SK-N-SH (cell line): ENCODE data around the gene CYYR1. TPM values are rescaled to one million over a fixed set of nuclear protein-coding genes. Genes with fewer than 3 reads are reported as not detected.

Experiments used
- CTCF ChIA-PET: fragments of 300-600, 350-600 bp; formaldehyde crosslinking; extraction: SDS; loops from one replicate; lab custom pipeline; 2021; lab: Yijun Ruan, JAX
- POLR2A ChIA-PET: fragments of 350-600 bp; sonication (Branson Sonifier 250); formaldehyde crosslinking; extraction: SDS; loops from one replicate; lab custom pipeline; 2020; ENCODE audit warnings: antibody characterized with exemption, inconsistent platforms; lab: Yijun Ruan, JAX
- DNase-seq: peaks from one replicate; pipeline ENCODE4 v3.0.0; 2012
- H2AFZ ChIP-seq: fragments of 200-600 bp; sonication (generic); 2 replicates; pipeline ENCODE4 v1.8.1; 2016; ENCODE audit warnings: antibody characterized with exemption, mild to moderate bottlenecking, low read depth
- H3F3A ChIP-seq: fragments of 200-600 bp; sonication (generic); replicated peaks from 2 replicates; pipeline ENCODE3; 2016; ENCODE audit warnings: antibody characterized with exemption, mild to moderate bottlenecking; ENCODE audit not compliant: insufficient read depth
- H3K27ac ChIP-seq, 2 experiments: fragments of 200-500 bp in 1 of 2; fragments of 200-600 bp in 1 of 2; sonication (Bioruptor generic) in 1 of 2; sonication (generic), shearing (Covaris generic) in 1 of 2; 2 replicates each; pipeline versions ENCODE4 v1.5.1 to v1.6.1; 2014 to 2016; ENCODE audit warnings: low read depth in 2 of 2, inconsistent platforms in 1 of 2, low read length in 1 of 2, mild to moderate bottlenecking in 1 of 2, mixed read lengths in 1 of 2
- H3K27me3 ChIP-seq: fragments of 200-600 bp; sonication (generic), shearing (Covaris generic); 2 replicates; pipeline ENCODE4 v1.6.1; 2016; ENCODE audit warnings: mixed run types; ENCODE audit not compliant: insufficient read depth
- H3K36me3 ChIP-seq, 2 experiments: fragments of 200-500 bp in 1 of 2; fragments of 200-600 bp in 1 of 2; sonication (Bioruptor generic) in 1 of 2; sonication (generic) in 1 of 2; replicated peaks in 1 of 2; 2 replicates each; pipeline versions ENCODE3 to v1.5.1; 2014 to 2016; ENCODE audit warnings: low read length in 1 of 2, mild to moderate bottlenecking in 1 of 2; ENCODE audit not compliant: insufficient read depth in 2 of 2, control insufficient read depth in 1 of 2
- H3K4me1 ChIP-seq, 2 experiments: fragments of 200-500 bp in 1 of 2; fragments of 200-600 bp in 1 of 2; sonication (Bioruptor generic) in 1 of 2; sonication (generic), shearing (Covaris generic) in 1 of 2; 2 replicates each; pipeline versions ENCODE4 v1.5.1 to v1.6.1; 2014 to 2016; ENCODE audit warnings: low read depth in 1 of 2, low read length in 1 of 2, mixed run types in 1 of 2; ENCODE audit not compliant: insufficient read depth in 2 of 2, control insufficient read depth in 1 of 2
- H3K4me2 ChIP-seq: fragments of 200-600 bp; sonication (generic), shearing (Covaris generic); 2 replicates; pipeline ENCODE4 v1.6.1; 2017; ENCODE audit warnings: mixed run types
- H3K4me3 ChIP-seq, 2 experiments: fragments of 200-500 bp in 1 of 2; fragments of 200-600 bp in 1 of 2; sonication (Bioruptor generic) in 1 of 2; sonication (generic), shearing (Covaris generic) in 1 of 2; 2 replicates each; pipeline versions ENCODE4 v1.5.1 to v1.8.1; 2014 to 2016; ENCODE audit warnings: low read depth in 2 of 2, inconsistent platforms in 1 of 2, low read length in 1 of 2, mild to moderate bottlenecking in 1 of 2, mixed read lengths in 1 of 2, moderate library complexity in 1 of 2
- H3K79me2 ChIP-seq: fragments of 200-600 bp; sonication (generic); 2 replicates; pipeline ENCODE4 v1.8.1; 2017; ENCODE audit warnings: mild to moderate bottlenecking; ENCODE audit not compliant: insufficient read depth
- H3K9ac ChIP-seq: fragments of 200-600 bp; sonication (generic); 2 replicates; pipeline ENCODE4 v1.6.1; 2017; ENCODE audit warnings: mixed run types
- H3K9me2 ChIP-seq: fragments of 200-600 bp; sonication (generic); 2 replicates; pipeline ENCODE4 v1.6.1; 2017; ENCODE audit warnings: mixed run types
- H3K9me3 ChIP-seq: fragments of 200-600 bp; sonication (generic); 2 replicates; pipeline ENCODE4 v1.6.1; 2017; ENCODE audit warnings: mixed run types, mild to moderate bottlenecking, moderate library complexity
- H4K20me1 ChIP-seq: fragments of 200-600 bp; sonication (generic); 2 replicates; pipeline ENCODE4 v1.6.1; 2017; ENCODE audit warnings: mild to moderate bottlenecking, mixed run types; ENCODE audit not compliant: insufficient read depth
- ELF1 ChIP-seq: IDR thresholded peaks from 2 replicates; pipeline ENCODE4 v1.4.0; 2012
- EP300 ChIP-seq, 2 experiments: IDR thresholded peaks; 2 replicates each; pipeline versions ENCODE4 v1.4.0 to v1.6.1; 2012; ENCODE audit warnings: borderline replicate concordance in 1 of 2, low read depth in 1 of 2, low read length in 1 of 2
- EZH2phosphoT487 ChIP-seq: fragments of 200-600 bp; sonication (generic); IDR thresholded peaks from 2 replicates; pipeline ENCODE4 v1.6.1; 2017; ENCODE audit warnings: low read depth, mixed run types, mild to moderate bottlenecking, antibody characterized with exemption, moderate library complexity, borderline replicate concordance
- FOSL2 ChIP-seq: IDR thresholded peaks from 2 replicates; pipeline ENCODE4 v1.4.0; 2012; ENCODE audit warnings: low read depth, mild to moderate bottlenecking, moderate library complexity, borderline replicate concordance
- FOXJ3 ChIP-seq: sonication (generic); formaldehyde crosslinking; IDR thresholded peaks from 2 replicates; pipeline ENCODE4 v1.5.1; 2020; ENCODE audit warnings: mild to moderate bottlenecking, missing genetic modification reagents
- FOXM1 ChIP-seq: IDR thresholded peaks from 2 replicates; pipeline ENCODE4 v1.4.0; 2012; ENCODE audit warnings: low read depth, mild to moderate bottlenecking
- GATA2 ChIP-seq: sonication (generic); formaldehyde crosslinking; IDR thresholded peaks from 2 replicates; pipeline ENCODE4 v1.5.0; 2020; ENCODE audit warnings: mild to moderate bottlenecking, missing genetic modification reagents
- JUND ChIP-seq: IDR thresholded peaks from 2 replicates; pipeline ENCODE4 v1.4.0; 2012
- MEF2A ChIP-seq: IDR thresholded peaks from 2 replicates; pipeline ENCODE4 v1.4.0; 2012; ENCODE audit warnings: low read depth, borderline replicate concordance
- MXI1 ChIP-seq: IDR thresholded peaks from 2 replicates; pipeline ENCODE4 v1.6.1; 2012; ENCODE audit warnings: mild to moderate bottlenecking, low read depth, low read length, improper control_type of control experiment
- NRF1 ChIP-seq: IDR thresholded peaks from 2 replicates; pipeline ENCODE4 v1.6.1; 2012; ENCODE audit warnings: low read depth, mild to moderate bottlenecking, low read length
- RAD21 ChIP-seq: IDR thresholded peaks from 2 replicates; pipeline ENCODE4 v1.6.1; 2012; ENCODE audit warnings: mild to moderate bottlenecking, low read length
- RCOR1 ChIP-seq: fragments of 150-350 bp; IDR thresholded peaks from 2 replicates; pipeline ENCODE4 v1.6.1; 2017; ENCODE audit warnings: antibody characterized with exemption, low read length
- RFX5 ChIP-seq: IDR thresholded peaks from 2 replicates; pipeline ENCODE4 v1.6.1; 2012; ENCODE audit warnings: mild to moderate bottlenecking, improper control_type of control experiment, low read length
- SIN3A ChIP-seq: IDR thresholded peaks from 2 replicates; pipeline ENCODE4 v1.6.1; 2012; ENCODE audit warnings: low read depth, mild to moderate bottlenecking, low read length, moderate library complexity, borderline replicate concordance
- SMC3 ChIP-seq: IDR thresholded peaks from 2 replicates; pipeline ENCODE4 v1.6.1; 2012; ENCODE audit warnings: low read depth, low read length, improper control_type of control experiment
- YY1 ChIP-seq: IDR thresholded peaks from 2 replicates; pipeline ENCODE4 v1.4.0; 2012; ENCODE audit warnings: low read depth, mild to moderate bottlenecking
- WGBS: methylation state at CpG from one replicate; pipeline ENCODE4 v1.1.6; 2017; ENCODE audit warnings: low lambda C conversion rate; 5-methylcytosine and 5-hydroxymethylcytosine counted together
- polyA plus RNA-seq, 3 experiments: library from polyadenylated mRNA; depleted of rRNA; stranded (reverse); fragments of >200 nt; gene quantifications; 2 replicates each; pipeline ENCODE4 v1.2.3, GENCODE V29; 2012
- TF ChIP-seq, protein P1 (sequence below): IDR thresholded peaks from 2 replicates; pipeline ENCODE4 v1.4.0; 2012; ENCODE audit warnings: low read depth, borderline replicate concordance
- TF ChIP-seq, protein P2 (sequence below): fragments of 200-600 bp; sonication (generic); IDR thresholded peaks from 2 replicates; pipeline ENCODE4 v1.6.1; 2017; ENCODE audit warnings: antibody characterized with exemption, mild to moderate bottlenecking, moderate library complexity
- TF ChIP-seq, protein P3 (sequence below): IDR thresholded peaks from 2 replicates; pipeline ENCODE4 v1.4.0; 2012; ENCODE audit warnings: low read depth, borderline replicate concordance
- TF ChIP-seq, protein P4 (sequence below): fragments of 150-350 bp; IDR thresholded peaks from 2 replicates; pipeline ENCODE4 v1.6.1; 2017; ENCODE audit warnings: antibody characterized with exemption, low read length, low read depth, borderline replicate concordance

Gene CYYR1
- polyA plus RNA-seq, 1 of the 3 experiments (the other 2 are of a cell fraction) = not detected

DNA sequence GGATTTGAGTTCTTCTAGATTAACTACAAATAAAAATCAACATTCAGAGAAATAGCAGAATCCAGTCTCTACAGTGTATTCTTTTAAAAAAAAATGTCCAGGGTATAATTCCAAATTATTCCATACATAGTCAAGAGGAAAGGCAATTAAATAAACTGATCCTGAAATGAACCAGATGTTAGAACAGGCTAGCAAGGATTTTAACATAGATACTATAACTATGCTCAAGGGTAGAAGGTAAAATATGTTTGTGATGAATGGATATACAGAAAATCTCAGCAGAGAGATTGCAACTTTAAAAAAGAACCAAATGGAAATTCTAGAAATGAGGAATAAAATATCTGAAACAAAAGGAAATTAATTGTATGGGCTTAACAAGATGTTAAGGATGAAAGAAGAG is 32.4 kb downstream of the CYYR1 start:
- Histone ChIP-seq H3F3A (no peaks in the 10 kb centered on the region), H3K9me3 (no peaks in the 10 kb centered on the region), H4K20me1 (no peaks in the 10 kb centered on the region), H3K4me1 (no peaks in the 10 kb centered on the region; a peak in 2 of 4 replicates), H3K79me2 (no peaks in the 10 kb centered on the region), H3K27me3 (no peaks in the 10 kb centered on the region), H3K4me3 (no peak overlapping the region), H3K27ac (no peak overlapping the region), H3K4me2 (no peak overlapping the region), H3K36me3 (no peaks in the 10 kb centered on the region), H3K9me2 (no peaks in the 10 kb centered on the region), H3K9ac (no peak overlapping the region), H2AFZ (no peak overlapping the region)
- ChIA-PET POLR2A (no interaction called here), CTCF (interaction anchor here (1.2 kb wide), 1 partner anchor 177 kb away, joined by 3 read pairs; no protein-coding TSS in a partner anchor)
- DNase-seq = peak; percentile 22
- TF ChIP-seq RAD21 = 0 out of 2 replicates have a peak, but pooled peaks have one; percentile 3
- TF ChIP-seq GATA2 (CRISPR knock-in tag) = 0 out of 2 replicates have a peak, but pooled peaks have one; percentile 51
- TF ChIP-seq EP300 (IDR thresholded peaks at IDR 0.05; ENCODE audit: borderline replicate concordance in 1 of 2, low read depth in 1 of 2, low read length in 1 of 2) = peak in 1 of 2 experiments; percentile 31; a peak in 1 of 4 replicates
- no peak for TF ChIP-seq RFX5

DNA sequence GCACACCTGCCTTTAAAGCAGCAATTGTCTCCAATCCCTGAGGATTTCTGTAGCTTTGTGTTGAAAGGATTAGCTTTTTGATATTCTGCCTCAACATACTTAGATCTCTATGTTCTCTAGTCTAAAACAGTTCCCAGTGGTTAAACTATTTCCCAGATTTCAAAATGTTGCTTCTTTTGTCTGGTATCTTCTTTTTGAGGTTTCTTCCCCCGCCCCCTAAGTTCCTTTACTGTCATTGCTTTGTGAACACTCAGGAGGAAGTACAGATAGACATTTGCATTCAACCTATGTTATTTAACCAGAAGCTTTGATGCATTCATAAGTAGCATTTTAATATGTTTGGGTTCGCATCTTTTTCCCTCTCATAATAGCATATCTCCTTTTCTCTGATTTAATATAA is 33.5 kb downstream of the CYYR1 start:
- Histone ChIP-seq H3K4me2 (no peak overlapping the region), H3K9me2 (no peaks in the 10 kb centered on the region), H4K20me1 (no peaks in the 10 kb centered on the region), H3K27me3 (no peaks in the 10 kb centered on the region), H2AFZ (no peak overlapping the region), H3K79me2 (no peaks in the 10 kb centered on the region), H3K9me3 (no peaks in the 10 kb centered on the region), H3K27ac (no peak overlapping the region), H3K4me1 (no peaks in the 10 kb centered on the region; a peak in 2 of 4 replicates), H3K9ac (no peak overlapping the region), H3F3A (no peaks in the 10 kb centered on the region), H3K36me3 (no peaks in the 10 kb centered on the region), H3K4me3 (no peak overlapping the region)
- WGBS = 26% methylated on average over 2 of the region's 2 CpGs
- CTCF ChIA-PET = interaction anchor here (1.2 kb wide), 1 partner anchor 178 kb away, joined by 3 read pairs; no protein-coding TSS in a partner anchor
- POLR2A ChIA-PET = no interaction called here
- TF ChIP-seq, protein P1, sequence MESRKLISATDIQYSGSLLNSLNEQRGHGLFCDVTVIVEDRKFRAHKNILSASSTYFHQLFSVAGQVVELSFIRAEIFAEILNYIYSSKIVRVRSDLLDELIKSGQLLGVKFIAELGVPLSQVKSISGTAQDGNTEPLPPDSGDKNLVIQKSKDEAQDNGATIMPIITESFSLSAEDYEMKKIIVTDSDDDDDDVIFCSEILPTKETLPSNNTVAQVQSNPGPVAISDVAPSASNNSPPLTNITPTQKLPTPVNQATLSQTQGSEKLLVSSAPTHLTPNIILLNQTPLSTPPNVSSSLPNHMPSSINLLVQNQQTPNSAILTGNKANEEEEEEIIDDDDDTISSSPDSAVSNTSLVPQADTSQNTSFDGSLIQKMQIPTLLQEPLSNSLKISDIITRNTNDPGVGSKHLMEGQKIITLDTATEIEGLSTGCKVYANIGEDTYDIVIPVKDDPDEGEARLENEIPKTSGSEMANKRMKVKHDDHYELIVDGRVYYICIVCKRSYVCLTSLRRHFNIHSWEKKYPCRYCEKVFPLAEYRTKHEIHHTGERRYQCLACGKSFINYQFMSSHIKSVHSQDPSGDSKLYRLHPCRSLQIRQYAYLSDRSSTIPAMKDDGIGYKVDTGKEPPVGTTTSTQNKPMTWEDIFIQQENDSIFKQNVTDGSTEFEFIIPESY = no peak
- no peak for TF ChIP-seq MXI1
- no peak for TF ChIP-seq ELF1
- TF ChIP-seq, protein P2, sequence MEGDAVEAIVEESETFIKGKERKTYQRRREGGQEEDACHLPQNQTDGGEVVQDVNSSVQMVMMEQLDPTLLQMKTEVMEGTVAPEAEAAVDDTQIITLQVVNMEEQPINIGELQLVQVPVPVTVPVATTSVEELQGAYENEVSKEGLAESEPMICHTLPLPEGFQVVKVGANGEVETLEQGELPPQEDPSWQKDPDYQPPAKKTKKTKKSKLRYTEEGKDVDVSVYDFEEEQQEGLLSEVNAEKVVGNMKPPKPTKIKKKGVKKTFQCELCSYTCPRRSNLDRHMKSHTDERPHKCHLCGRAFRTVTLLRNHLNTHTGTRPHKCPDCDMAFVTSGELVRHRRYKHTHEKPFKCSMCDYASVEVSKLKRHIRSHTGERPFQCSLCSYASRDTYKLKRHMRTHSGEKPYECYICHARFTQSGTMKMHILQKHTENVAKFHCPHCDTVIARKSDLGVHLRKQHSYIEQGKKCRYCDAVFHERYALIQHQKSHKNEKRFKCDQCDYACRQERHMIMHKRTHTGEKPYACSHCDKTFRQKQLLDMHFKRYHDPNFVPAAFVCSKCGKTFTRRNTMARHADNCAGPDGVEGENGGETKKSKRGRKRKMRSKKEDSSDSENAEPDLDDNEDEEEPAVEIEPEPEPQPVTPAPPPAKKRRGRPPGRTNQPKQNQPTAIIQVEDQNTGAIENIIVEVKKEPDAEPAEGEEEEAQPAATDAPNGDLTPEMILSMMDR = no peak
- TF ChIP-seq, protein P3, sequence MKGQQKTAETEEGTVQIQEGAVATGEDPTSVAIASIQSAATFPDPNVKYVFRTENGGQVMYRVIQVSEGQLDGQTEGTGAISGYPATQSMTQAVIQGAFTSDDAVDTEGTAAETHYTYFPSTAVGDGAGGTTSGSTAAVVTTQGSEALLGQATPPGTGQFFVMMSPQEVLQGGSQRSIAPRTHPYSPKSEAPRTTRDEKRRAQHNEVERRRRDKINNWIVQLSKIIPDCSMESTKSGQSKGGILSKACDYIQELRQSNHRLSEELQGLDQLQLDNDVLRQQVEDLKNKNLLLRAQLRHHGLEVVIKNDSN = no peak
- no peak for TF ChIP-seq EP300 (IDR thresholded peaks at IDR 0.05; ENCODE audit: borderline replicate concordance in 1 of 2, low read depth in 1 of 2, low read length in 1 of 2)
- TF ChIP-seq JUND = no peak
- no peak for TF ChIP-seq NRF1
- TF ChIP-seq FOXM1 = no peak
- TF ChIP-seq SMC3 = no peak
- no peak for TF ChIP-seq MEF2A
- TF ChIP-seq, protein P4, sequence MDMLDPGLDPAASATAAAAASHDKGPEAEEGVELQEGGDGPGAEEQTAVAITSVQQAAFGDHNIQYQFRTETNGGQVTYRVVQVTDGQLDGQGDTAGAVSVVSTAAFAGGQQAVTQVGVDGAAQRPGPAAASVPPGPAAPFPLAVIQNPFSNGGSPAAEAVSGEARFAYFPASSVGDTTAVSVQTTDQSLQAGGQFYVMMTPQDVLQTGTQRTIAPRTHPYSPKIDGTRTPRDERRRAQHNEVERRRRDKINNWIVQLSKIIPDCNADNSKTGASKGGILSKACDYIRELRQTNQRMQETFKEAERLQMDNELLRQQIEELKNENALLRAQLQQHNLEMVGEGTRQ = no peak
- no peak for TF ChIP-seq FOSL2
- TF ChIP-seq YY1 = no peak
- TF ChIP-seq FOXJ3 (CRISPR knock-in tag) = no peak
- TF ChIP-seq SIN3A = no peak
- no peak for TF ChIP-seq RCOR1
- TF ChIP-seq EZH2phosphoT487 = no peak
- DNase-seq = no peak
